Breast epithelium (tissue), 3 donors: Measurements from ENCODE around the gene PLEKHG4.

ENCODE experiments used
- POLR2A ChIP-seq: fragments of 450-650 bp; IDR thresholded peaks from one replicate; pipeline ENCODE4 v1.6.1; 2016; ENCODE audit warnings: antibody characterized with exemption, mild to moderate bottlenecking, moderate library complexity
- POLR2AphosphoS5 ChIP-seq, 3 donors: sonication (generic); formaldehyde crosslinking; IDR thresholded peaks; one replicate each; pipeline ENCODE4 v1.6.1; 2017; ENCODE audit warnings: antibody characterized with exemption in 3 of 3
- TF ChIP-seq, protein P1 (sequence below), 3 donors: fragments of 450-650 bp; IDR thresholded peaks; one replicate each; pipeline ENCODE4 v1.5.1; 2016 to 2017; ENCODE audit warnings: antibody characterized with exemption in 3 of 3, mild to moderate bottlenecking in 3 of 3, moderate library complexity in 3 of 3

DNA sequence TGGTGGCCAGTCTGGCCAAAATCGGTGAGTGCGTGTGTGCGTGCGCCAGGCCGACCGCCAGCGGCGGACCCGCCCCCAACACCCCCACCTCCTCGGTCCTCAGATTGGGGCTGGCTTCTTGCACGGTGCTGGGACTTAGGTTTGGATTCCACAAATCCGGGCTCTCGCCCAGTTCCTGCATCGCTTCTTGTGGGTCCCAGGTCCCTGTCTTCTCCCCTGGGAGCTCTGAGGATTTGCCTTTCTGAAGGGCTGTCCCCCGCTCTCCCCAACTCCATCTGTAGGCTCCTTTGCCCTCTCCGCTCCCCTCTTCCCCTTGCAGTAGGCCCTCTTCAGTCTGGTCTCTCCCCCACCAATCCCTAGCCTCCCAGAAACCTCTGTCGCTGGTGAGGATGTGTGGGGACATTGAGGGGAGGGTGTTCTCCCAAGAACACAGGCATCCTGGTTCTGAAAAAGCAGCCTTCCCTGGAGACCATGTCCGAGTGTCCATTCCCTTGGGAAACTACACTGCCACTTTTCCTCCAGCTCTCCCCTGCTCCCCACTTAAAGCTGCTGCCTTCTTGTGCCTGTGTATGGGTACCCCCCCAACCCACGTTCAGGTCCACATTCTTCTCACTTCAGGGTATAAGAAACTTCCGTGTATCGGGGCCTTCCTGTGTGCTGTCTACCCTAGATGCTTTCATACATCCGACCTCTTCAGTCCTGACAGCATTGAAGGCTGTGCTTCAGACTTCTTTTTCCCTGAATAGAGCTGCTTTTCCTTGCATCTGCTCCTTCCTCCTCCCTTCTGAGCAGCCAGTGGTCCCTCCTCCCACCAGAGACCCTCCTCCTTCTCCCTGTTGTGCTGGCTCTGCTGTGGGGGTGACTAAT is 29.9 kb upstream of the PLEKHG4 start:
- TF ChIP-seq POLR2AphosphoS5 (IDR thresholded peaks at IDR 0.05) (no peak), POLR2A (no peak)
- TF ChIP-seq, protein P1, sequence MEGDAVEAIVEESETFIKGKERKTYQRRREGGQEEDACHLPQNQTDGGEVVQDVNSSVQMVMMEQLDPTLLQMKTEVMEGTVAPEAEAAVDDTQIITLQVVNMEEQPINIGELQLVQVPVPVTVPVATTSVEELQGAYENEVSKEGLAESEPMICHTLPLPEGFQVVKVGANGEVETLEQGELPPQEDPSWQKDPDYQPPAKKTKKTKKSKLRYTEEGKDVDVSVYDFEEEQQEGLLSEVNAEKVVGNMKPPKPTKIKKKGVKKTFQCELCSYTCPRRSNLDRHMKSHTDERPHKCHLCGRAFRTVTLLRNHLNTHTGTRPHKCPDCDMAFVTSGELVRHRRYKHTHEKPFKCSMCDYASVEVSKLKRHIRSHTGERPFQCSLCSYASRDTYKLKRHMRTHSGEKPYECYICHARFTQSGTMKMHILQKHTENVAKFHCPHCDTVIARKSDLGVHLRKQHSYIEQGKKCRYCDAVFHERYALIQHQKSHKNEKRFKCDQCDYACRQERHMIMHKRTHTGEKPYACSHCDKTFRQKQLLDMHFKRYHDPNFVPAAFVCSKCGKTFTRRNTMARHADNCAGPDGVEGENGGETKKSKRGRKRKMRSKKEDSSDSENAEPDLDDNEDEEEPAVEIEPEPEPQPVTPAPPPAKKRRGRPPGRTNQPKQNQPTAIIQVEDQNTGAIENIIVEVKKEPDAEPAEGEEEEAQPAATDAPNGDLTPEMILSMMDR (IDR thresholded peaks at IDR 0.05), result no peak
